CD4-positive, CD25-positive, alpha-beta regulatory T cell (primary cell): ENCODE measurements around the gene MYH7B. TPM values are rescaled to one million over a fixed set of nuclear protein-coding genes. Genes with fewer than 3 reads are reported as not detected.
A peak's percentile ranks its signal among the peaks of the same experiment; 100 is the strongest.

ENCODE experiments used
- ATAC-seq, 2 donors: fragments of 150-1000 bp; cut with Tn5 transposase; one replicate each; pipeline ENCODE4 v1.10.0; 2021; ENCODE audit warnings: low read depth in 2 of 2, moderate number of reproducible peaks in 2 of 2, moderate library complexity in 1 of 2
- DNase-seq, 3 donors: peaks; one replicate each; pipeline versions ENCODE4 v3.0.0 to v3.0.0-alpha.2; 2012 to 2022; ENCODE audit warnings: mixed read lengths in 1 of 3
- H3K27ac ChIP-seq: one replicate; pipeline ENCODE4 v1.7.0; 2013; ENCODE audit warnings: mild to moderate bottlenecking, low read length; ENCODE audit not compliant: insufficient read depth, poor library complexity, severe bottlenecking
- H3K27me3 ChIP-seq: one replicate; pipeline ENCODE4 v1.7.0; 2013; ENCODE audit warnings: low read length; ENCODE audit not compliant: control insufficient read depth, insufficient read depth
- H3K36me3 ChIP-seq: one replicate; pipeline ENCODE4 v1.7.0; 2013; ENCODE audit warnings: mild to moderate bottlenecking, low read length, moderate library complexity; ENCODE audit not compliant: control insufficient read depth, insufficient read depth
- H3K4me1 ChIP-seq: 2 replicates; pipeline ENCODE4 v1.7.0; 2013; ENCODE audit warnings: mild to moderate bottlenecking, low read length; ENCODE audit not compliant: insufficient read depth, control insufficient read depth, poor library complexity, severe bottlenecking
- H3K4me3 ChIP-seq: one replicate; pipeline ENCODE4 v1.7.0; 2013; ENCODE audit warnings: low read depth, mild to moderate bottlenecking, low read length, moderate library complexity
- H3K9me3 ChIP-seq, 2 experiments: 1 replicate in 1 of 2; 2 replicates in 1 of 2; pipeline ENCODE4 v1.7.0; 2013; ENCODE audit warnings: low read length in 2 of 2, mild to moderate bottlenecking in 1 of 2, moderate library complexity in 1 of 2; ENCODE audit not compliant: control insufficient read depth in 2 of 2
- H3K27ac Mint-ChIP-seq, 3 donors: one replicate each; pipeline ENCODE4 v1.8.0; 2020 to 2022; ENCODE audit warnings: mild to moderate bottlenecking in 3 of 3, mixed read lengths in 3 of 3, moderate library complexity in 2 of 3
- H3K27me3 Mint-ChIP-seq: one replicate; pipeline ENCODE4 v1.8.0; 2022; ENCODE audit warnings: mild to moderate bottlenecking, mixed read lengths
- H3K36me3 Mint-ChIP-seq: one replicate; pipeline ENCODE4 v1.8.0; 2020; ENCODE audit warnings: mixed read lengths
- H3K4me1 Mint-ChIP-seq, 4 donors: one replicate each; pipeline ENCODE4 v1.8.0; 2020 to 2022; ENCODE audit warnings: mixed read lengths in 4 of 4, mild to moderate bottlenecking in 1 of 4
- H3K4me3 Mint-ChIP-seq, 4 donors: one replicate each; pipeline ENCODE4 v1.8.0; 2020 to 2022; ENCODE audit warnings: mild to moderate bottlenecking in 4 of 4, mixed read lengths in 4 of 4, moderate library complexity in 3 of 4
- H3K9me3 Mint-ChIP-seq, 7 donors: one replicate each; pipeline ENCODE4 v1.8.0; 2020 to 2022; ENCODE audit warnings: mixed read lengths in 7 of 7, mild to moderate bottlenecking in 3 of 7, moderate library complexity in 2 of 7
- polyA plus RNA-seq, 4 donors: library from polyadenylated mRNA; unstranded; fragments of 300-500 nt; fragmentation: Illumina TruSeq; gene quantifications; one replicate each; pipeline ENCODE4 v1.2.3, GENCODE V29; 2021
- total RNA-seq: library from RNA; stranded (reverse); gene quantifications from one replicate; pipeline ENCODE4 v1.2.3, GENCODE V29; 2022

Gene MYH7B
- total and polyA plus RNA-seq, 5 donors from 2014 or later: 0.20 to 0.35 TPM; not detected in 3

- Histone ChIP-seq H3K4me3 (peak overlapping the region; percentile 79), H3K27me3 (no peaks in the 10 kb centered on the region), H3K36me3 (no peaks in the 10 kb centered on the region), H3K9me3 (no peaks in the 10 kb centered on the region), H3K27ac (peak overlapping the region; percentile 79), H3K4me1 (peaks cover 15% of the 10 kb centered on the region)
- peaks cover 0 to 41% (median 24%) of the 10 kb centered on the region in 4 donors for H3K4me1 Mint-ChIP-seq
- no peaks in the 10 kb centered on the region for H3K9me3 Mint-ChIP-seq
- no peak for DNase-seq
- H3K27me3 Mint-ChIP-seq: no peaks in the 10 kb centered on the region
- ATAC-seq: no peak
- peak overlapping the region; percentile 29 to 99 (median 96) for H3K27ac Mint-ChIP-seq
- H3K36me3 Mint-ChIP-seq: no peaks in the 10 kb centered on the region
- peak overlapping the region; percentile 94 to 99 (median 96) for H3K4me3 Mint-ChIP-seq
Measured at GRCh38 chr20:34956041-34956458, 382 bp downstream of the MYH7B start.

GRCh38 chr20:34956751-34957472 is 1.2 kb downstream of the MYH7B start:
- H3K9me3 ChIP-seq: no peaks in the 10 kb centered on the region
- Mint-ChIP-seq H3K4me1 (peaks cover 0 to 41% (median 24%) of the 10 kb centered on the region in 4 donors), H3K4me3 (peak overlapping the region in 2 of 4 donors; percentile 36 to 94), H3K27ac (peak overlapping the region in 2 of 3 donors; percentile 96 to 99), H3K9me3 (no peaks in the 10 kb centered on the region), H3K27me3 (no peaks in the 10 kb centered on the region), H3K36me3 (no peaks in the 10 kb centered on the region)
- no peak for ATAC-seq
- DNase-seq: no peak
- H3K36me3 ChIP-seq: no peaks in the 10 kb centered on the region
- H3K27ac ChIP-seq: no peak overlapping the region
- H3K4me1 ChIP-seq: peaks cover 15% of the 10 kb centered on the region
- peak overlapping the region; percentile 79 for H3K4me3 ChIP-seq
- no peaks in the 10 kb centered on the region for H3K27me3 ChIP-seq

GRCh38 chr20:34964486-34964885 is 8.8 kb downstream of the MYH7B start:
- no peak for ATAC-seq
- H3K4me3 Mint-ChIP-seq: no peak overlapping the region
- no peak overlapping the region for H3K27ac ChIP-seq
- no peaks in the 10 kb centered on the region for H3K36me3 Mint-ChIP-seq
- peak overlapping the region in 1 of 3 donors; percentile 4 for H3K27ac Mint-ChIP-seq
- H3K27me3 Mint-ChIP-seq: no peaks in the 10 kb centered on the region
- no peaks in the 10 kb centered on the region for H3K36me3 ChIP-seq
- H3K4me3 ChIP-seq: no peak overlapping the region
- peaks cover 0 to 4% (median 2%) of the 10 kb centered on the region in 4 donors for H3K4me1 Mint-ChIP-seq
- no peaks in the 10 kb centered on the region for H3K4me1 ChIP-seq
- no peak for DNase-seq
- H3K9me3 Mint-ChIP-seq: peaks cover 0 to 2% (median 0%) of the 10 kb centered on the region in 7 donors
- no peaks in the 10 kb centered on the region for H3K9me3 ChIP-seq
- H3K27me3 ChIP-seq: no peaks in the 10 kb centered on the region

- ATAC-seq (no peak), DNase-seq (no peak)
- H3K9me3 ChIP-seq: no peaks in the 10 kb centered on the region
- H3K4me3 ChIP-seq: no peak overlapping the region
- no peak overlapping the region for H3K27ac ChIP-seq
- H3K27me3 ChIP-seq: no peaks in the 10 kb centered on the region
- Mint-ChIP-seq H3K9me3 (peaks cover 0 to 2% (median 0%) of the 10 kb centered on the region in 7 donors), H3K27ac (peak overlapping the region in 1 of 3 donors; percentile 42), H3K4me3 (no peak overlapping the region), H3K27me3 (no peaks in the 10 kb centered on the region), H3K36me3 (no peaks in the 10 kb centered on the region), H3K4me1 (peaks cover 0 to 4% (median 2%) of the 10 kb centered on the region in 4 donors)
- no peaks in the 10 kb centered on the region for H3K36me3 ChIP-seq
- no peaks in the 10 kb centered on the region for H3K4me1 ChIP-seq
Measured at GRCh38 chr20:34965051-34965450, 9.4 kb downstream of the MYH7B start.

GRCh38 chr20:34967421-34967820 is 11.8 kb downstream of the MYH7B start:
- no peak overlapping the region for H3K27ac ChIP-seq
- no peak for ATAC-seq
- Mint-ChIP-seq H3K27ac (no peak overlapping the region), H3K9me3 (peaks cover 0 to 2% (median 0%) of the 10 kb centered on the region in 7 donors), H3K36me3 (no peaks in the 10 kb centered on the region), H3K4me3 (no peak overlapping the region), H3K4me1 (no peaks in the 10 kb centered on the region), H3K27me3 (no peaks in the 10 kb centered on the region)
- no peak overlapping the region for H3K4me3 ChIP-seq
- H3K36me3 ChIP-seq: no peaks in the 10 kb centered on the region
- DNase-seq: no peak
- H3K27me3 ChIP-seq: no peaks in the 10 kb centered on the region
- H3K9me3 ChIP-seq: no peaks in the 10 kb centered on the region
- no peaks in the 10 kb centered on the region for H3K4me1 ChIP-seq

GRCh38 chr20:34968042-34968775 is 12.5 kb downstream of the MYH7B start:
- ATAC-seq (no peak), DNase-seq (no peak)
- Mint-ChIP-seq H3K27me3 (no peaks in the 10 kb centered on the region), H3K4me3 (no peak overlapping the region), H3K36me3 (no peaks in the 10 kb centered on the region), H3K27ac (no peak overlapping the region), H3K4me1 (no peaks in the 10 kb centered on the region), H3K9me3 (peaks cover 0 to 2% (median 0%) of the 10 kb centered on the region in 7 donors)
- Histone ChIP-seq H3K9me3 (no peaks in the 10 kb centered on the region), H3K27me3 (no peaks in the 10 kb centered on the region), H3K4me1 (no peaks in the 10 kb centered on the region), H3K4me3 (no peak overlapping the region), H3K27ac (no peak overlapping the region), H3K36me3 (no peaks in the 10 kb centered on the region)

GRCh38 chr20:34970193-34970840 is 14.6 kb downstream of the MYH7B start:
- Mint-ChIP-seq H3K27me3 (no peaks in the 10 kb centered on the region), H3K27ac (no peak overlapping the region), H3K36me3 (no peaks in the 10 kb centered on the region), H3K4me3 (no peak overlapping the region), H3K9me3 (peaks cover 0 to 2% (median 0%) of the 10 kb centered on the region in 7 donors), H3K4me1 (no peaks in the 10 kb centered on the region)
- no peaks in the 10 kb centered on the region for H3K9me3 ChIP-seq
- no peaks in the 10 kb centered on the region for H3K36me3 ChIP-seq
- no peak for ATAC-seq
- H3K27me3 ChIP-seq: no peaks in the 10 kb centered on the region
- no peak overlapping the region for H3K27ac ChIP-seq
- no peak overlapping the region for H3K4me3 ChIP-seq
- H3K4me1 ChIP-seq: no peaks in the 10 kb centered on the region
- no peak for DNase-seq
